Upper lobe of right lung (tissue), 1 donor: ENCODE measurements around the gene BRF1. TPM values are rescaled to one million over a fixed set of nuclear protein-coding genes. Genes with fewer than 3 reads are reported as not detected.

Experiments
- ATAC-seq: fragments of 200-7000 bp; cut with Tn5 transposase; one replicate; pipeline ENCODE4 v1.9.1; 2020; ENCODE audit warnings: mild to moderate bottlenecking, moderate library complexity
- DNase-seq: peaks from one replicate; pipeline ENCODE4 v3.0.0-alpha.2; 2020
- H3K27ac ChIP-seq: fragments of 200-600 bp; one replicate; pipeline ENCODE4 v1.8.0; 2022
- H3K27me3 ChIP-seq: fragments of 200-600 bp; one replicate; pipeline ENCODE4 v1.8.0; 2022; ENCODE audit warnings: mild to moderate bottlenecking
- H3K36me3 ChIP-seq: fragments of 200-600 bp; one replicate; pipeline ENCODE4 v1.8.0; 2022
- H3K4me1 ChIP-seq: fragments of 200-600 bp; one replicate; pipeline ENCODE4 v1.8.0; 2022
- H3K4me3 ChIP-seq: fragments of 200-600 bp; one replicate; pipeline ENCODE4 v1.8.0; 2022; ENCODE audit warnings: mild to moderate bottlenecking
- H3K9me3 ChIP-seq: fragments of 200-600 bp; one replicate; pipeline ENCODE4 v1.8.0; 2022
- intact Hi-C: fragments of 100-400 bp; cut with DNase I; formaldehyde crosslinking; loops from one replicate; pipeline ENCODE4 v1.11.0; 2022
- total RNA-seq: library from RNA; stranded (reverse); fragmentation: NEBNext Ultra II Directional; extraction: Animal tissue kit (Norgen Biotek cat#: 25700); gene quantifications from one replicate; pipeline ENCODE4 v1.2.1, GENCODE V29; 2021
- TF ChIP-seq, protein P1 (sequence below): fragments of 200-600 bp; IDR thresholded peaks from one replicate; pipeline ENCODE4 v1.8.0; 2022; ENCODE audit warnings: antibody characterized with exemption
- donor health status: DM: no; HTN: yes; CAD: no; lungs with severe emphysema.

The BRF1 gene
- total RNA-seq, 1 donor from 2014 or later, result 31.2 TPM

GRCh38 chr14:105261781-105262180, 39.0 kb downstream of the BRF1 start:
- H3K36me3 ChIP-seq, result peaks cover 13% of the 10 kb centered on the region
- H3K4me3 ChIP-seq, result no peak overlapping the region
- H3K27me3 ChIP-seq, result no peaks in the 10 kb centered on the region
- ATAC-seq, result peak; percentile 21
- intact Hi-C loops, result no loop called here
- TF ChIP-seq, protein P1, sequence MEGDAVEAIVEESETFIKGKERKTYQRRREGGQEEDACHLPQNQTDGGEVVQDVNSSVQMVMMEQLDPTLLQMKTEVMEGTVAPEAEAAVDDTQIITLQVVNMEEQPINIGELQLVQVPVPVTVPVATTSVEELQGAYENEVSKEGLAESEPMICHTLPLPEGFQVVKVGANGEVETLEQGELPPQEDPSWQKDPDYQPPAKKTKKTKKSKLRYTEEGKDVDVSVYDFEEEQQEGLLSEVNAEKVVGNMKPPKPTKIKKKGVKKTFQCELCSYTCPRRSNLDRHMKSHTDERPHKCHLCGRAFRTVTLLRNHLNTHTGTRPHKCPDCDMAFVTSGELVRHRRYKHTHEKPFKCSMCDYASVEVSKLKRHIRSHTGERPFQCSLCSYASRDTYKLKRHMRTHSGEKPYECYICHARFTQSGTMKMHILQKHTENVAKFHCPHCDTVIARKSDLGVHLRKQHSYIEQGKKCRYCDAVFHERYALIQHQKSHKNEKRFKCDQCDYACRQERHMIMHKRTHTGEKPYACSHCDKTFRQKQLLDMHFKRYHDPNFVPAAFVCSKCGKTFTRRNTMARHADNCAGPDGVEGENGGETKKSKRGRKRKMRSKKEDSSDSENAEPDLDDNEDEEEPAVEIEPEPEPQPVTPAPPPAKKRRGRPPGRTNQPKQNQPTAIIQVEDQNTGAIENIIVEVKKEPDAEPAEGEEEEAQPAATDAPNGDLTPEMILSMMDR, result no peak
- no peaks in the 10 kb centered on the region for H3K9me3 ChIP-seq
- no peak overlapping the region for H3K27ac ChIP-seq
- peak; percentile 57 for DNase-seq
- H3K4me1 ChIP-seq, result no peaks in the 10 kb centered on the region

DNA sequence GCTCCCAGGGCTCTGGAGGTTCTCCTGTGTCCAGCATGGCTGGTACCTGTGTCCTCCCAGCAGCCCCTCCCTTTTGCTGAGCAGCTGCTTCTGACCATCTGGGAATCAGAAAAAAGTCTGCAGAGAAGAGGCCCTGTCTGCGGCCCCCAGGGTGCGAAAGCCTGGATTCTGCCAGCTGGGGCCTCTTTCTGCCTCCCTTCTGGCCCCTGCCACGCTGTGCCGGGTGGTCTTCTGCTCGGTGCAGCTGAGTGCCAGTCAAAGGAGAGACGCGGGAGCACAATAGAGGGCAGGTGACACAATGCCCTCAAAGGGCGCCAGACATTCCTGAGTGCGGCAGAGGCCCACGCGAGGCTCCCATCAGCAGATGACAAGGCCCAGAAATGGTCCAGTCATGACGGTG, 39.8 kb downstream of the BRF1 start:
- intact Hi-C loops, result no loop called here
- Histone ChIP-seq H3K9me3 (no peaks in the 10 kb centered on the region), H3K27ac (no peak overlapping the region), H3K36me3 (peaks cover 17% of the 10 kb centered on the region), H3K27me3 (no peaks in the 10 kb centered on the region), H3K4me3 (no peak overlapping the region), H3K4me1 (no peaks in the 10 kb centered on the region)
- no peak for ATAC-seq
- DNase-seq, result peak; percentile 48
- TF ChIP-seq, protein P1, result no peak

GRCh38 chr14:105258846-105259245, 42.0 kb downstream of the BRF1 start:
- intact Hi-C loops, result no loop called here
- ATAC-seq (no peak), DNase-seq (peak; percentile 65)
- TF ChIP-seq, protein P1, result no peak
- no peak overlapping the region for H3K27ac ChIP-seq
- no peaks in the 10 kb centered on the region for H3K4me1 ChIP-seq
- H3K36me3 ChIP-seq, result peaks cover 15% of the 10 kb centered on the region
- H3K4me3 ChIP-seq, result no peak overlapping the region
- H3K9me3 ChIP-seq, result no peaks in the 10 kb centered on the region
- no peaks in the 10 kb centered on the region for H3K27me3 ChIP-seq

DNA sequence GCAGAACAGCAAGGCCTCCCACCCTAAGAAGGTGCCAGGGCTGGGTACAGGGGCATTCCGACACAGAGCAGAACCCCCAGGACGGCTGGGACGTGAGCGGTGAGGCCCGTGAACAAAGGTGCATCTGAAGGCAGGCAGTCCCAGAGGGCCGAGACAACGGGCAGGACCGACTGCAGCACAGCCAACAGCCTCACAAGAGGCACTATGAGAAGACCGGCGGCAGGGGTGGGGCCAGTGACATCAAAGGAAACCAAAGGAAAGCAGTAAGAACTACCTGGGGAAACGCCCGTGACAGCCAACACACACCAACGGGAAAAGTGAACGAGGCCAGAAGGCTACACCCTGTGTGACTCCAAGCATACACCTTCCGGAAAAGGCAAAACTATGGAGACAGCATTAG, 43.3 kb downstream of the BRF1 start:
- ATAC-seq, result no peak
- no peaks in the 10 kb centered on the region for H3K9me3 ChIP-seq
- no peaks in the 10 kb centered on the region for H3K27me3 ChIP-seq
- H3K4me1 ChIP-seq, result no peaks in the 10 kb centered on the region
- H3K27ac ChIP-seq, result no peak overlapping the region
- peak; percentile 38 for DNase-seq
- TF ChIP-seq, protein P1, result no peak
- no peak overlapping the region for H3K4me3 ChIP-seq
- peaks cover 8% of the 10 kb centered on the region for H3K36me3 ChIP-seq
- intact Hi-C loops, result no loop called here

GRCh38 chr14:105256292-105256960, 44.4 kb downstream of the BRF1 start:
- H3K4me1 ChIP-seq, result no peaks in the 10 kb centered on the region
- DNase-seq (no peak), ATAC-seq (no peak)
- intact Hi-C loops, result no loop called here
- no peak overlapping the region for H3K4me3 ChIP-seq
- TF ChIP-seq, protein P1, result no peak
- H3K27me3 ChIP-seq, result no peaks in the 10 kb centered on the region
- no peak overlapping the region for H3K27ac ChIP-seq
- no peaks in the 10 kb centered on the region for H3K9me3 ChIP-seq
- peaks cover 19% of the 10 kb centered on the region for H3K36me3 ChIP-seq
